ENCODE data around the gene CTBS.
"Not testable (repeated sequence)": the region's sequence is repeated elsewhere in the genome, so short reads cannot be mapped to it uniquely, and the experiment has no call there.

Gene CTBS

DNA sequence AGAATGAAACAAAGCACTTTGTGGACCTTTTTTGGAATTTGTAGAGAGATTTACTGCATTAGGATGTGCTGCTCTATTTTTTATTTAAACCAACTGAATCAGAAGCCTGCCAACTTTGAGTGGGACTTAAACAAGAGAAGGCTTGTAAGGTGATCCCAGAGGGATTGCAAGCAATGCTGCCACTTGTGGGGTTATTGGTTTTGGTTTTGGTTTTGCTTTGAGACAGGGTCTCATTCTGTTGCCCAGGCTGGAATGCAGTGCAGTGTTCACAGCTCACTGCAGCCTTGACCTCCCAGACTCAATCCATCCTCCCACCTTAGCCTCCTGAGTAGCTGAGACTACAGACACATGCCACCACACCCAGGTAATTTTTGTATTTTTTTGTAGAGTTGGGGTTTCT lies 35.6 kb downstream of the CTBS start:
- no peak overlapping the region for H3K4me3 ChIP-seq (ENCODE audit: low read length)
- DNase-seq (ENCODE audit: low read depth), result no peak
- TF ChIP-seq, protein P1, sequence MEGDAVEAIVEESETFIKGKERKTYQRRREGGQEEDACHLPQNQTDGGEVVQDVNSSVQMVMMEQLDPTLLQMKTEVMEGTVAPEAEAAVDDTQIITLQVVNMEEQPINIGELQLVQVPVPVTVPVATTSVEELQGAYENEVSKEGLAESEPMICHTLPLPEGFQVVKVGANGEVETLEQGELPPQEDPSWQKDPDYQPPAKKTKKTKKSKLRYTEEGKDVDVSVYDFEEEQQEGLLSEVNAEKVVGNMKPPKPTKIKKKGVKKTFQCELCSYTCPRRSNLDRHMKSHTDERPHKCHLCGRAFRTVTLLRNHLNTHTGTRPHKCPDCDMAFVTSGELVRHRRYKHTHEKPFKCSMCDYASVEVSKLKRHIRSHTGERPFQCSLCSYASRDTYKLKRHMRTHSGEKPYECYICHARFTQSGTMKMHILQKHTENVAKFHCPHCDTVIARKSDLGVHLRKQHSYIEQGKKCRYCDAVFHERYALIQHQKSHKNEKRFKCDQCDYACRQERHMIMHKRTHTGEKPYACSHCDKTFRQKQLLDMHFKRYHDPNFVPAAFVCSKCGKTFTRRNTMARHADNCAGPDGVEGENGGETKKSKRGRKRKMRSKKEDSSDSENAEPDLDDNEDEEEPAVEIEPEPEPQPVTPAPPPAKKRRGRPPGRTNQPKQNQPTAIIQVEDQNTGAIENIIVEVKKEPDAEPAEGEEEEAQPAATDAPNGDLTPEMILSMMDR (conservative IDR thresholded peaks at IDR 0.05; ENCODE audit: low read length), result no peak

- H3K4me3 ChIP-seq (ENCODE audit: low read length), result no peak overlapping the region
- no peak for DNase-seq (ENCODE audit: low read depth)
- TF ChIP-seq, protein P1 (conservative IDR thresholded peaks at IDR 0.05; ENCODE audit: low read length), result no peak
Observed at GRCh38 chr1:84525779-84526178, 48.5 kb downstream of the CTBS start.

- DNase-seq (ENCODE audit: low read depth), result no peak
- TF ChIP-seq, protein P1 (conservative IDR thresholded peaks at IDR 0.05; ENCODE audit: low read length), result no peak
- no peak overlapping the region for H3K4me3 ChIP-seq (ENCODE audit: low read length)
Observed at GRCh38 chr1:84524590-84524989, 49.6 kb downstream of the CTBS start.

DNA sequence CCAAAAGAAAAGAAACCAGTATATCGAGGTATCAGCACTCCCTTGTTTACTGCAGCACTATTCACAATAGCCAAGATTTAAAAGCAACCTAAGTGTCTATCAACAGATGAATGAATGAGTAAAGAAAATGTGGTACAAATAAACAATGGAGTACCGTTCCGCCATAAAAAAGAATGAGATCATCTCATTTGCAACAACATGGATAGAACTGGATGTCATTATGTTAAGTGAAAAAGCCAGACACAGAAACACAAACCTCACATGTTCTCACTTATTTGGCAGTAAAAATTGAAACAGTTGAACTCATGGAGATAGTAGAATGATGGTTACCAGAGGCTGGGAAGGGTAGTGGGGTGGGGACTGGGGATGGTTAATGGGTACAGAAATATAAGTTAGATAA lies 63.6 kb downstream of the CTBS start:
- H3K4me3 ChIP-seq (ENCODE audit: low read length), result no peak overlapping the region
- TF ChIP-seq, protein P1 (conservative IDR thresholded peaks at IDR 0.05; ENCODE audit: low read length), result no peak
- no peak for DNase-seq (ENCODE audit: low read depth)

GRCh38 chr1:84510165-84510564 lies 64.1 kb downstream of the CTBS start:
- DNase-seq (ENCODE audit: low read depth), result no peak
- H3K4me3 ChIP-seq (ENCODE audit: low read length), result no peak overlapping the region
- TF ChIP-seq, protein P1 (conservative IDR thresholded peaks at IDR 0.05; ENCODE audit: low read length), result no peak

DNA sequence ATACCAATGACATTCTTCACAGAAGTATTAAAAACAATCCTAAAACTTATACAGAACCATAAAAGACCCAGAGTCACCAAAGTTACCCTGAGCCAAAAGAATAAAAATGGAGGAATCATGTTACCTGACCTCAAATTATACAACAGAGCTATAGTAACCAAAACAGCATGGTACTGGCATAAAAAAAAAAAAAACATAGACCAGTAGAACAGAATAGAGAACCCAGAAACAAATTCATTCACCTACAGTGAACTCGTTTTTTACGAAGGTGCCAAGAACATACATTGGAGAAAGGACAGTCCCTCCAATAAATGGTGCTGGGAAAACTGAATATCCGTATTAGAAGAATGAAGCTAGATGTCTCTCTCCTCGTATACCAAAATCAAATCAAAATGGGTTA lies 65.2 kb downstream of the CTBS start:
- TF ChIP-seq, protein P1 (conservative IDR thresholded peaks at IDR 0.05; ENCODE audit: low read length), result no peak

DNA sequence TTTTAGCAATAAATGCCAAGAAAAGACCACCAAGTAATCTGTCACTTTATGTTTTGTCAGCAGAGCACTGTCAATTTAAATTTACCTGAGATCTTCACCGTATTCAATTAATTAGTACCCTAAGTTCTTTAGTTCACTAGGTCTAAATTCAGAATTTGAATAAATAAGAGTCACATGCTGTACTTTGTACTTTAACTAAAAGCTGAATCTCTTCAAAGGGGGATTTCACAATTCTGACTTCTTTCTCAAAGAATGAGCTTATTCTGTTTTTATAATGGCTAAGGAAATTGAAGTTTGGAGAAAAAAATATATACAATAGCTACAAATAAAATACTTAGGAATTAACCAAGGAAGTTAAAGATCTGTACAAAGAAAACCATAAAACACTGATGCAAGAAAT lies 65.7 kb downstream of the CTBS start:
- TF ChIP-seq, protein P1 (conservative IDR thresholded peaks at IDR 0.05; ENCODE audit: low read length), result no peak
- DNase-seq (ENCODE audit: low read depth), result no peak
- no peak overlapping the region for H3K4me3 ChIP-seq (ENCODE audit: low read length)

More for the DNA sequence above, 65.2 kb downstream of the CTBS start:
- H3K4me3 ChIP-seq (ENCODE audit: low read length), result no peak overlapping the region
- DNase-seq (ENCODE audit: low read depth), result no peak

DNA sequence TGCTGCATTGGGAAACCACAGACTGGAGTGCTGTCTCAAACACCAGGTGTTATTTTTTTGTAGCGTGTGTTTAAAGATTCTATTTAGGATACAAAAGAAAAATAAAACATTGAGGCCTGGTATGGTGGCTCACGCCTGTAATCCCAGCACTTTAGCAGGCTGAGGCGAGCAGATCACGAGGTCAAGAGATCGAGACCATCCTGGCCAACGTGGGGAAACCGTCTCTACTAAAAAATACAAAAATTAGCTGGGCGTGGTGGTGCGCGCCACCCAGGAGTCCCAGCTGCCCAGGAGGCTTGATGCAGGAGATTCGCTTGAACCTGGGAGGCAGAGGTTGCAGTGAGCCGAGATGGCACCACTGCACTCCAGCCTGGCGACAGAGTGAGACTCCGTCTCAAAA lies 66.4 kb downstream of the CTBS start:
- not testable (repeated sequence) for DNase-seq (ENCODE audit: low read depth); H3K4me3 ChIP-seq (ENCODE audit: low read length)

Measured in AG10803 (cell line).